NB4 (cell line): ENCODE measurements around the gene PRRC2A.

Source experiments
- MYC ChIP-seq: IDR thresholded peaks from 2 replicates; pipeline ENCODE4 v1.6.1; 2011; ENCODE audit warnings: low read depth, low read length
- POLR2A ChIP-seq: IDR thresholded peaks from 2 replicates; pipeline ENCODE4 v1.6.1; 2011; ENCODE audit warnings: mild to moderate bottlenecking; ENCODE audit not compliant: insufficient read length; ENCODE audit errors: extremely low read depth
- TF ChIP-seq, protein P1 (sequence below): IDR thresholded peaks from one replicate; pipeline ENCODE4 v1.5.1; 2012; ENCODE audit warnings: low read depth, low read length
- TF ChIP-seq, protein P2 (sequence below): IDR thresholded peaks from 2 replicates; pipeline ENCODE4 v1.6.1; 2011; ENCODE audit warnings: low read depth, low read length

DNA sequence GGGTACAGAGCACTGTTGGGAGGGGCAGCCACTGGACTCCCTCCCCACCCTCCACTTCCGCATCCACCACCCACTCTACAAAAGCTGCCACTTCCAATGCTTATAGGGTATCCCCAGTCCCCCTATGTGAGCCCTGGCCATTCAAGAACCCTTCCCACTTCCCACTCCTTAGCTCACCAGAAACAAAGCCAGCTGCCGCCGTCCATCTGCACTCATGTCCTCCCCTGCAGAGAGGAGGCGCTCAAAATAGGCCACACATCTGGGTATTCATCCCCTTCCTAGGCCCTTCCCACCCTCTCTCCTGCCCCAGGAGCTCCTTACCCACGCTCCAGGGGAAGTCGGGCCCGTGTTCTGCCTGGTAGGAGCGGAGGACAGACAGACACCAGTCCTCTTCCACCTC, 66.8 kb downstream of the PRRC2A start:
- TF ChIP-seq, protein P1, sequence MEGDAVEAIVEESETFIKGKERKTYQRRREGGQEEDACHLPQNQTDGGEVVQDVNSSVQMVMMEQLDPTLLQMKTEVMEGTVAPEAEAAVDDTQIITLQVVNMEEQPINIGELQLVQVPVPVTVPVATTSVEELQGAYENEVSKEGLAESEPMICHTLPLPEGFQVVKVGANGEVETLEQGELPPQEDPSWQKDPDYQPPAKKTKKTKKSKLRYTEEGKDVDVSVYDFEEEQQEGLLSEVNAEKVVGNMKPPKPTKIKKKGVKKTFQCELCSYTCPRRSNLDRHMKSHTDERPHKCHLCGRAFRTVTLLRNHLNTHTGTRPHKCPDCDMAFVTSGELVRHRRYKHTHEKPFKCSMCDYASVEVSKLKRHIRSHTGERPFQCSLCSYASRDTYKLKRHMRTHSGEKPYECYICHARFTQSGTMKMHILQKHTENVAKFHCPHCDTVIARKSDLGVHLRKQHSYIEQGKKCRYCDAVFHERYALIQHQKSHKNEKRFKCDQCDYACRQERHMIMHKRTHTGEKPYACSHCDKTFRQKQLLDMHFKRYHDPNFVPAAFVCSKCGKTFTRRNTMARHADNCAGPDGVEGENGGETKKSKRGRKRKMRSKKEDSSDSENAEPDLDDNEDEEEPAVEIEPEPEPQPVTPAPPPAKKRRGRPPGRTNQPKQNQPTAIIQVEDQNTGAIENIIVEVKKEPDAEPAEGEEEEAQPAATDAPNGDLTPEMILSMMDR = no peak
- no peak for TF ChIP-seq POLR2A
- no peak for TF ChIP-seq MYC
- TF ChIP-seq, protein P2, sequence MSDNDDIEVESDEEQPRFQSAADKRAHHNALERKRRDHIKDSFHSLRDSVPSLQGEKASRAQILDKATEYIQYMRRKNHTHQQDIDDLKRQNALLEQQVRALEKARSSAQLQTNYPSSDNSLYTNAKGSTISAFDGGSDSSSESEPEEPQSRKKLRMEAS = no peak
